ENCODE data around the gene SPNS1.

Gene SPNS1

DNA sequence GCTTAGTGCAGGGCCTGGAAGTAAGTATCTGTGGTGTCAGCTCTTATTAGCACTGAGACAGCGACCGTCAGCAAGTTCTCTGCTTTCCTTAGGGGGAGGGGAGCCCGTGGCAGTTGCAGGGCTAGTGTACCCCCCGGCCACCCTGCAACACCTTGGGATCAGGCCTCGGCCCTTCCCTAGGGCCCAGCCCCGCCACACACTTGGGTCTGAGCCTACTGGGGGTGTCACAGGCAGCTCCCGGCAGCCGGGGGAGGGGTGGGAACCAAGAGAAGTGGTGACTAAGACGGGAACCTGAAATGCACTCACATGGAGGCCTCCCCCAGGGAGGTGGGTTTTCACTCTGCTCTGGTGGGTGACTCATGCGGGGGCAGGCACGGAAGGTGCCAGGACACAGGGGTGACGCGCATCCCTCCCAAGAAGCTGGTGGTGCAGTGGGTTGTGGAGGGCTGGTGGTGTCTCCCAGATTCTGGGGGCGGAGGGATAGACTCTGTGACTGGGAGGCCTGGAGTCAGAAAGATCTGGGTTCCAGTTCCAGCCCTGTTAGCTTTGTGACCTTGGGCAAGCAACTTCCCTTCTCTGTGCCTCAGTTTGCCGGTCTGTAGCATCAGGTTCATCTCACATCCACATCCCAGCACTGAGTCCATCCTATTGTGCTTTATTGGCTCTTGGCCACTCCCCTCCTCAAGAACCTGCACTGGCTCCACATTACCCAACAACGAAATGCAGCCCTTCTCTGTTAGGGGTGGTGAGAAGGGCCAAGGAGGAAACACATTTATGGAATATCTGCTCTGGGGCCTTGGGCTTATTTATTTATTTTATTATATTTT is 54.8 kb downstream of the SPNS1 start:
- no peak for TF ChIP-seq CTCF (IDR thresholded peaks at IDR 0.05; ENCODE audit: control extremely low read depth, extremely low read depth, low read depth, missing control alignments)
- peak; percentile 70 for DNase-seq (ENCODE audit: extremely low spot score)
- POLR2A ChIA-PET: no interaction called here
- CTCF ChIA-PET: no interaction called here

DNA sequence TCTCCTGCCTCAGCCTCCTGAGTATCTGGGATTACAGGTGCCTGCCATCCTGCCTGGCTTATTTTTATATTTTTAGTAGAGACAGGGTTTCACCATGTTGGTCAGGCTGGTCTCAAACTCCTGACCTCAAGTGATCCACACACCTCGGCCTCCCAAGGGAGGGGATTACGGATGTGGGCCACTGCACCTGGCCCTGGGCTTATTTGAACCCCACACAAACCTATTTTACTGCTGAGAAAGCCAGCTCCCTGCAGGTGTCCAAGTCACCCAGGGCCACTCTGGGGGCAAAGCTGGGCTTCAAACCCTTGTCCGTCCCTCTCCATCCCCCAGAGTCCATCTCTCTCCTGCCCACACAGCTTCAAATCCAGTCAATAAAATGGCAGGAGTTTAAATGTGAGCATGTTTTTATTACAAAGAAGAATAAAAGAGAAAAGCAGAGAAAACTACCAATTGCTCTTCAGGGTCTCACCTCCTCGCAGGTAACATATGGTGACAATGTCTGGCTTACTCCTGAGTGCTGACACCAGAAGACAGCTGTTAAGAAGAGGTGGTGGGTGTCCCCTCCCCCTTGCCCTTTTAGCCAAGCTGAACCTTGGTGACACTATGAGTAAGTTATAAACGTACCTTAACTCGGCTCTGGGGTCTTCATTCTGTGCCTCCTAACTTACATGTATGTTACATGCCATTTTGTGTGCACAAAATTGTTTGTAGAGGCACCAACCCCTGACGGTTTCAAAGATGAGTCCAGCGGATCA is 55.7 kb downstream of the SPNS1 start:
- no peak for TF ChIP-seq CTCF (IDR thresholded peaks at IDR 0.05; ENCODE audit: control extremely low read depth, extremely low read depth, low read depth, missing control alignments)
- POLR2A ChIA-PET: no interaction called here
- no peak for DNase-seq (ENCODE audit: extremely low spot score)
- CTCF ChIA-PET: no interaction called here

Data from GM10248 (cell line).